Activated T-helper 2 cell treated with anti-CD3 and anti-CD28 coated beads, Interferon-gamma antibody, Interleukin-2, Interleukin-4, amounts not matched to agents 10 μg/mL and 5 μg/mL and 100 μg/mL, durations not matched to agents 14 hours and 24 hours and 36 hours (primary cell): ENCODE data around the gene BHLHA9. TPM values are rescaled to one million over a fixed set of nuclear protein-coding genes. Genes with fewer than 3 reads are reported as not detected.
A peak's percentile ranks its signal among the peaks of the same experiment; 100 is the strongest.
"Not testable (repeated sequence)": the region's sequence is repeated elsewhere in the genome, so short reads cannot be mapped to it uniquely, and the experiment has no call there.

Experiments
- DNase-seq: peaks from one replicate; pipeline ENCODE4 v3.0.0; 2021; ENCODE audit warnings: low spot score
- H3K27ac Mint-ChIP-seq: one replicate; pipeline ENCODE4 v1.8.0; 2021; ENCODE audit warnings: mixed read lengths
- H3K27me3 Mint-ChIP-seq: one replicate; pipeline ENCODE4 v1.8.0; 2021; ENCODE audit warnings: low read depth, mixed read lengths
- H3K36me3 Mint-ChIP-seq: one replicate; pipeline ENCODE4 v1.8.0; 2021; ENCODE audit warnings: low read depth, mixed read lengths
- H3K4me1 Mint-ChIP-seq: one replicate; pipeline ENCODE4 v1.8.0; 2021; ENCODE audit warnings: low read depth, mixed read lengths
- H3K4me3 Mint-ChIP-seq: one replicate; pipeline ENCODE4 v1.8.0; 2021; ENCODE audit warnings: low read depth, mild to moderate bottlenecking, moderate library complexity, mixed read lengths
- H3K9me3 Mint-ChIP-seq: one replicate; pipeline ENCODE4 v1.8.0; 2021; ENCODE audit warnings: mixed read lengths
- intact Hi-C: fragments of 100-400 bp; cut with micrococcal nuclease; formaldehyde crosslinking; loops from one replicate; pipeline ENCODE4 v1.15.1; 2023
- total RNA-seq: library from RNA; stranded (reverse); gene quantifications from 2 replicates; pipeline ENCODE4 v1.2.3, GENCODE V29; 2022

Gene BHLHA9
- total RNA-seq, 1 donor from 2014 or later: not detected

GRCh38 chr17:1232331-1232730 lies 37.9 kb upstream of the BHLHA9 start:
- Mint-ChIP-seq H3K4me3 (no peak overlapping the region), H3K27ac (no peak overlapping the region), H3K27me3 (peaks cover 37% of the 10 kb centered on the region), H3K4me1 (peaks cover 15% of the 10 kb centered on the region), H3K9me3 (no peaks in the 10 kb centered on the region), H3K36me3 (peaks cover 3% of the 10 kb centered on the region)
- no peak for DNase-seq
- intact Hi-C loops: no loop called here

GRCh38 chr17:1232786-1233185 lies 37.5 kb upstream of the BHLHA9 start:
- DNase-seq: no peak
- intact Hi-C loops: no loop called here
- Mint-ChIP-seq H3K4me1 (peaks cover 13% of the 10 kb centered on the region), H3K27me3 (peaks cover 32% of the 10 kb centered on the region), H3K27ac (no peak overlapping the region), H3K36me3 (peaks cover 3% of the 10 kb centered on the region), H3K4me3 (no peak overlapping the region), H3K9me3 (no peaks in the 10 kb centered on the region)

- Mint-ChIP-seq H3K27me3 (peaks cover 30% of the 10 kb centered on the region), H3K4me3 (no peak overlapping the region), H3K27ac (no peak overlapping the region), H3K4me1 (peaks cover 12% of the 10 kb centered on the region), H3K36me3 (peaks cover 3% of the 10 kb centered on the region), H3K9me3 (no peaks in the 10 kb centered on the region)
- intact Hi-C loops: no loop called here
- DNase-seq: no peak
Measured at GRCh38 chr17:1234455-1234854, 35.8 kb upstream of the BHLHA9 start.

GRCh38 chr17:1237471-1237870 lies 32.8 kb upstream of the BHLHA9 start:
- DNase-seq: no peak
- no peaks in the 10 kb centered on the region for H3K9me3 Mint-ChIP-seq
- peaks cover 22% of the 10 kb centered on the region for H3K27me3 Mint-ChIP-seq
- no peak overlapping the region for H3K4me3 Mint-ChIP-seq
- peaks cover 10% of the 10 kb centered on the region for H3K4me1 Mint-ChIP-seq
- intact Hi-C loops: no loop called here
- H3K36me3 Mint-ChIP-seq: no peaks in the 10 kb centered on the region
- H3K27ac Mint-ChIP-seq: no peak overlapping the region

- Mint-ChIP-seq H3K9me3 (no peaks in the 10 kb centered on the region), H3K4me1 (peaks cover 10% of the 10 kb centered on the region), H3K36me3 (no peaks in the 10 kb centered on the region), H3K27me3 (peaks cover 14% of the 10 kb centered on the region), H3K27ac (no peak overlapping the region), H3K4me3 (no peak overlapping the region)
- intact Hi-C loops: no loop called here
- no peak for DNase-seq
Measured at GRCh38 chr17:1239210-1239609, 31.0 kb upstream of the BHLHA9 start.

- DNase-seq, H3K9me3 Mint-ChIP-seq, intact Hi-C loops, H3K4me3 Mint-ChIP-seq, H3K4me1 Mint-ChIP-seq, H3K36me3 Mint-ChIP-seq, H3K27ac Mint-ChIP-seq: not testable (repeated sequence)
- peaks cover 14% of the 10 kb centered on the region for H3K27me3 Mint-ChIP-seq
Measured at GRCh38 chr17:1240426-1240825, 29.8 kb upstream of the BHLHA9 start.

- Mint-ChIP-seq H3K27ac (no peak overlapping the region), H3K4me1 (peaks cover 10% of the 10 kb centered on the region), H3K4me3 (no peak overlapping the region), H3K9me3 (no peaks in the 10 kb centered on the region), H3K36me3 (no peaks in the 10 kb centered on the region), H3K27me3 (peaks cover 14% of the 10 kb centered on the region)
- DNase-seq: no peak
- intact Hi-C loops: no loop called here
Measured at GRCh38 chr17:1241929-1242328, 28.3 kb upstream of the BHLHA9 start.

- intact Hi-C loops: no loop called here
- H3K27ac Mint-ChIP-seq: no peak overlapping the region
- DNase-seq: no peak
- H3K27me3 Mint-ChIP-seq: peaks cover 12% of the 10 kb centered on the region
- no peak overlapping the region for H3K4me3 Mint-ChIP-seq
- no peaks in the 10 kb centered on the region for H3K36me3 Mint-ChIP-seq
- H3K9me3 Mint-ChIP-seq: no peaks in the 10 kb centered on the region
- H3K4me1 Mint-ChIP-seq: peaks cover 6% of the 10 kb centered on the region
Measured at GRCh38 chr17:1244606-1245012, 25.6 kb upstream of the BHLHA9 start.

- Mint-ChIP-seq H3K9me3 (no peaks in the 10 kb centered on the region), H3K27ac (no peak overlapping the region), H3K4me3 (no peak overlapping the region), H3K36me3 (no peaks in the 10 kb centered on the region), H3K4me1 (peaks cover 9% of the 10 kb centered on the region), H3K27me3 (peaks cover 12% of the 10 kb centered on the region)
- no peak for DNase-seq
- intact Hi-C loops: no loop called here
Measured at GRCh38 chr17:1251866-1252608, 18.2 kb upstream of the BHLHA9 start.

GRCh38 chr17:1255041-1255440 lies 15.2 kb upstream of the BHLHA9 start:
- no peaks in the 10 kb centered on the region for H3K9me3 Mint-ChIP-seq
- H3K4me3 Mint-ChIP-seq: no peak overlapping the region
- peaks cover 21% of the 10 kb centered on the region for H3K27me3 Mint-ChIP-seq
- intact Hi-C loops: no loop called here
- no peaks in the 10 kb centered on the region for H3K36me3 Mint-ChIP-seq
- H3K4me1 Mint-ChIP-seq: peaks cover 17% of the 10 kb centered on the region
- no peak overlapping the region for H3K27ac Mint-ChIP-seq
- DNase-seq: no peak

GRCh38 chr17:1256699-1257098 lies 13.5 kb upstream of the BHLHA9 start:
- intact Hi-C loops: no loop called here
- Mint-ChIP-seq H3K27me3 (peaks cover 35% of the 10 kb centered on the region), H3K4me3 (no peak overlapping the region), H3K4me1 (peaks cover 17% of the 10 kb centered on the region), H3K36me3 (no peaks in the 10 kb centered on the region), H3K9me3 (no peaks in the 10 kb centered on the region), H3K27ac (no peak overlapping the region)
- no peak for DNase-seq

- H3K36me3 Mint-ChIP-seq: no peaks in the 10 kb centered on the region
- no peaks in the 10 kb centered on the region for H3K9me3 Mint-ChIP-seq
- H3K4me1 Mint-ChIP-seq: peaks cover 14% of the 10 kb centered on the region
- no peak overlapping the region for H3K27ac Mint-ChIP-seq
- no peak for DNase-seq
- intact Hi-C loops: no loop called here
- peak overlapping the region; percentile 14 for H3K4me3 Mint-ChIP-seq
- peaks cover 31% of the 10 kb centered on the region for H3K27me3 Mint-ChIP-seq
Measured at GRCh38 chr17:1260086-1260769, 10.0 kb upstream of the BHLHA9 start.

GRCh38 chr17:1260770-1261161 lies 9.5 kb upstream of the BHLHA9 start:
- intact Hi-C loops: no loop called here
- H3K4me3 Mint-ChIP-seq: peak overlapping the region; percentile 14
- H3K36me3 Mint-ChIP-seq: no peaks in the 10 kb centered on the region
- H3K9me3 Mint-ChIP-seq: no peaks in the 10 kb centered on the region
- no peak overlapping the region for H3K27ac Mint-ChIP-seq
- DNase-seq: no peak
- H3K27me3 Mint-ChIP-seq: peaks cover 28% of the 10 kb centered on the region
- peaks cover 13% of the 10 kb centered on the region for H3K4me1 Mint-ChIP-seq
